Measurements from ENCODE around the gene PPP6R2. TPM values are rescaled to one million over a fixed set of nuclear protein-coding genes. Genes with fewer than 3 reads are reported as not detected.

Gene PPP6R2
- total RNA-seq, 1 donor from 2014 or later: 55.9 TPM

DNA sequence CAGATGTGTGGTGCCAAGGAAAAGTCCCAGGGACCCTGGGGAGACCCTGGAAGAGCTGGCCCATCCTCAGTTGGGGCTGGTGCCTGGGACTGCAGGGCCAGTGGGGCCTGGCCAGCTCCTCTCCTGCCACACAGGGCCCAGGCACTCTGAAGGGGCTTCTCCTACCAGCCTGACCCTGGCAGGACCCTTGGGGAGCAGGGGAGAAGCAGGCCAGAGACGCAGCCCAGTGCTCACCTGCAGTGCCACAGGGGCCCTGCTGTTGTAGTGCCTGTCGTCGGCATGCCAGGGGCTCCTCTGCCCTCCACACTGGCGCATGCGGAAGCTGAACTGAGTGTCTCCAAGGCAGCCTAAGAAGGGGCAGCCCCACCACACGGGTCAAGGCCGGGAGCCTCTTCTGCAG, 25.5 kb upstream of the PPP6R2 start:
- TF ChIP-seq, protein P1, sequence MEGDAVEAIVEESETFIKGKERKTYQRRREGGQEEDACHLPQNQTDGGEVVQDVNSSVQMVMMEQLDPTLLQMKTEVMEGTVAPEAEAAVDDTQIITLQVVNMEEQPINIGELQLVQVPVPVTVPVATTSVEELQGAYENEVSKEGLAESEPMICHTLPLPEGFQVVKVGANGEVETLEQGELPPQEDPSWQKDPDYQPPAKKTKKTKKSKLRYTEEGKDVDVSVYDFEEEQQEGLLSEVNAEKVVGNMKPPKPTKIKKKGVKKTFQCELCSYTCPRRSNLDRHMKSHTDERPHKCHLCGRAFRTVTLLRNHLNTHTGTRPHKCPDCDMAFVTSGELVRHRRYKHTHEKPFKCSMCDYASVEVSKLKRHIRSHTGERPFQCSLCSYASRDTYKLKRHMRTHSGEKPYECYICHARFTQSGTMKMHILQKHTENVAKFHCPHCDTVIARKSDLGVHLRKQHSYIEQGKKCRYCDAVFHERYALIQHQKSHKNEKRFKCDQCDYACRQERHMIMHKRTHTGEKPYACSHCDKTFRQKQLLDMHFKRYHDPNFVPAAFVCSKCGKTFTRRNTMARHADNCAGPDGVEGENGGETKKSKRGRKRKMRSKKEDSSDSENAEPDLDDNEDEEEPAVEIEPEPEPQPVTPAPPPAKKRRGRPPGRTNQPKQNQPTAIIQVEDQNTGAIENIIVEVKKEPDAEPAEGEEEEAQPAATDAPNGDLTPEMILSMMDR (conservative IDR thresholded peaks at IDR 0.05): no peak
- no peak overlapping the region for H3K4me3 Mint-ChIP-seq
- peaks cover 5% of the 10 kb centered on the region for H3K4me1 Mint-ChIP-seq
- no peak overlapping the region for H3K27ac Mint-ChIP-seq (ENCODE audit: unreplicated experiment)
- H3K36me3 Mint-ChIP-seq (ENCODE audit: low read depth): no peaks in the 10 kb centered on the region
- H3K27me3 Mint-ChIP-seq (ENCODE audit: low read depth): no peaks in the 10 kb centered on the region
- no peaks in the 10 kb centered on the region for H3K9me3 Mint-ChIP-seq
- no peak for DNase-seq (ENCODE audit: low read depth, low spot score)

DNA sequence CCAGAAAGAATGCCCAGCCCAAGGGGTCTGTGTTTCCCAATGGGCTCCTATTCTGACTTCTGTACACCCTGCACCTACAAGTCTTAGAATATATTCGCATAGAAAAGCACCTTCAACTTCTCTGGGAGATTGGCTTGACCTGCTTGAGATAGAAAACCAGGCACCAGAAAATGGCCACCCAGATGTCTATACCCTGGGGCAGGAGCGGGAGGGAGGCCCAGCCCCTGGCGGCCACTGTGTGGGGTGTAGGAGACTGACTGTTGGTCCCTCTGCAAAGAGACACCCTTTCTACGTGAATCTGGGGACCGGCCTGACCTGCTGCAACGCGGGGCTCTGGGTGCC, 24.8 kb upstream of the PPP6R2 start:
- no peaks in the 10 kb centered on the region for H3K27me3 Mint-ChIP-seq (ENCODE audit: low read depth)
- H3K9me3 Mint-ChIP-seq: no peaks in the 10 kb centered on the region
- no peak for DNase-seq (ENCODE audit: low read depth, low spot score)
- no peak overlapping the region for H3K27ac Mint-ChIP-seq (ENCODE audit: unreplicated experiment)
- no peak overlapping the region for H3K4me3 Mint-ChIP-seq
- TF ChIP-seq, protein P1 (conservative IDR thresholded peaks at IDR 0.05): no peak
- H3K4me1 Mint-ChIP-seq: peaks cover 5% of the 10 kb centered on the region
- no peaks in the 10 kb centered on the region for H3K36me3 Mint-ChIP-seq (ENCODE audit: low read depth)

DNA sequence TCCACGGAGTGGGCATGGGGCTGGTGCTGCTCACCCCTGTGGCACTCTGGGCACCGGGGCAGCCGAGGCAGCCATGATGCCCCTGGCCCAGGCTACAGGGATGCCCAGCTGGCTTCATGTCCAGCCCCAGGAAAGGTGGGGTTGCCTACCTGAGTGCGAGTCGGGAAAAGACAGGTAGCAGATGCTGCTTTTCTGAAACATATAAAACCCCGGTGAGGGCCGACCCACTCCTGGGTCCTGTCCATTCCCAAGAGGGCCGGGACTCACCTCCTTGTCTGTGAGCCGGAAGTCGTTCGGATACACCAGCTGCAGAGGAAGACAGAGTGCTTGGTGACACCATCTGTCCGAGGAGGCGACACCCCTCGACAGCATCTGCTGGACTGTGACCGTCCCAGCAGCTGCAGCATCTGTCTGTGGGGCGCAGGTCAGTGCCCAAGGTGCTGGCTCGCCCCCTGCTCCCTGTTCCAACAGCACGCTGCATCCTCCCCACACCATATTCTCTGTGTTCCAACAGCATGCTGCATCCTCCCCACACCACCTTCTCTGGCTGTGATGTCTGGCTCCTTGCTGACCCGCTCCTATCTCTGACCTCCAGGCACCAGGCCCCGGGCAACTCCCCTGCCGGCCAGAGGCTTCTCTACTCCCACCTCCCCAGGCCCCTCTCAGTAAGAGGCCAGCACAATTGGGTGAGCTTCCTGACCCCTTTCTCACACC, 24.3 kb upstream of the PPP6R2 start:
- peaks cover 5% of the 10 kb centered on the region for H3K4me1 Mint-ChIP-seq
- no peak overlapping the region for H3K4me3 Mint-ChIP-seq
- TF ChIP-seq, protein P1 (conservative IDR thresholded peaks at IDR 0.05): no peak
- H3K36me3 Mint-ChIP-seq (ENCODE audit: low read depth): no peaks in the 10 kb centered on the region
- DNase-seq (ENCODE audit: low read depth, low spot score): no peak
- no peaks in the 10 kb centered on the region for H3K27me3 Mint-ChIP-seq (ENCODE audit: low read depth)
- H3K27ac Mint-ChIP-seq (ENCODE audit: unreplicated experiment): no peak overlapping the region
- H3K9me3 Mint-ChIP-seq: no peaks in the 10 kb centered on the region

DNA sequence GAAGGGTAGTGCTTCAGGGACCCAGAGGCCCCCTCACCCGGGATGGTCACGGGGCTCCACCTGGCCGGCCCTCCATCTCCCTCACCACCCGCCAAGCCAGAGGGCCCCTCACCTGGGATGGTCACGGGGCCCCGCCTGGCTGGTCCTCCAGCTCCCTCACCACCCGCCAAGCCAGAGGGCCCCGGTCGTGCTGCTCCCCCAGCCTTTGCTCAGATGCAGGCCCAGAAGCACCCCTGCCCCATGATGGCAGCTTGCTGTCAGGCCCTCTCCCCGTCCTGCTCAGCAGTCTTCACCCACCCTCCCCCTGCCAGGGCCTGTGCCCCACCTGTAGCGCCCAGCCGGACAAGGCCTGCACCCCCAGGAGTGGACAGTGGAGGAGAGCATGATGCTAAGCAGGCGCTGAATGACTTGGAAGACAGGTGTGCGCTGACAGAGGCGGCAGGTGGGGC, 23.6 kb upstream of the PPP6R2 start:
- Mint-ChIP-seq H3K27ac (ENCODE audit: unreplicated experiment) (no peak overlapping the region), H3K9me3 (no peaks in the 10 kb centered on the region), H3K36me3 (ENCODE audit: low read depth) (no peaks in the 10 kb centered on the region), H3K27me3 (ENCODE audit: low read depth) (no peaks in the 10 kb centered on the region), H3K4me3 (no peak overlapping the region), H3K4me1 (peaks cover under 1% of the 10 kb centered on the region)
- no peak for DNase-seq (ENCODE audit: low read depth, low spot score)
- TF ChIP-seq, protein P1 (conservative IDR thresholded peaks at IDR 0.05): no peak

DNA sequence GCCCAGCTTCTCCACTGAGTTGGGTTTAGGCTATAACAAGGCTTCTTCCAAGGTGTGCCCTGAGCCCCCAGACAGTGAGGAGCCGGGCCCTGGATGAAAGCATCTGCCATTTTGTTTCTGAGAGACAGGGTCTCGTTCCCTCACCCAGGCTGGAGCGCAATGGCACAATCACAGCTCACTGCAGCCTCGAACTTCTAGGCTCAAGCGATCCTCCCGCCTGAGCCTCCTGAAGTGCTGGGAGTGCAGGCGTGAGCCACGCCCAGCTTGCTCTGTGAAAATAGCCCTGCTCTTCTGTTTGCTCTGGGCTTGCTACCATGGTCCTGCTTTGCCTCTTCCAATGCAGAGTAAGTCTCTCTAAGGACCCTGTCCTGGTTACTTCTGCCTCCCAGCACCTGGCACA, 23.0 kb upstream of the PPP6R2 start:
- no peaks in the 10 kb centered on the region for H3K36me3 Mint-ChIP-seq (ENCODE audit: low read depth)
- TF ChIP-seq, protein P1 (conservative IDR thresholded peaks at IDR 0.05): no peak
- DNase-seq (ENCODE audit: low read depth, low spot score): no peak
- no peaks in the 10 kb centered on the region for H3K9me3 Mint-ChIP-seq
- no peaks in the 10 kb centered on the region for H3K4me1 Mint-ChIP-seq
- H3K4me3 Mint-ChIP-seq: no peak overlapping the region
- no peaks in the 10 kb centered on the region for H3K27me3 Mint-ChIP-seq (ENCODE audit: low read depth)
- no peak overlapping the region for H3K27ac Mint-ChIP-seq (ENCODE audit: unreplicated experiment)

Measured in neural crest cell (in vitro differentiated cells).